GM21619 (cell line): ENCODE results near the gene SIAH2.

Experiments used
- ATAC-seq: cut with Tn5 transposase; IDR thresholded peaks from one replicate; pipeline ENCODE4 v1.9.1; 2021; ENCODE audit not compliant: unreplicated experiment

SIAH2 gene

GRCh38 chr3:150775001-150775599, 12.1 kb upstream of the SIAH2 start:
- no peak for ATAC-seq

GRCh38 chr3:150773616-150774192, 10.7 kb upstream of the SIAH2 start:
- ATAC-seq: no peak

GRCh38 chr3:150771600-150771999, 8.6 kb upstream of the SIAH2 start:
- no peak for ATAC-seq

- no peak for ATAC-seq
Measured at GRCh38 chr3:150770681-150771080, 7.7 kb upstream of the SIAH2 start.

GRCh38 chr3:150766742-150767141, 3.8 kb upstream of the SIAH2 start:
- ATAC-seq: no peak

- peak; percentile 13 for ATAC-seq
Measured at GRCh38 chr3:150765949-150766720, 3.2 kb upstream of the SIAH2 start.

GRCh38 chr3:150764967-150765366, 2.0 kb upstream of the SIAH2 start:
- ATAC-seq: no peak

- no peak for ATAC-seq
Measured at GRCh38 chr3:150764566-150764965, 1.6 kb upstream of the SIAH2 start.

GRCh38 chr3:150763841-150764483, 993 bp upstream of the SIAH2 start:
- peak; percentile 11 for ATAC-seq

GRCh38 chr3:150762662-150763121, 277 bp downstream of the SIAH2 start:
- ATAC-seq: peak; percentile 0

GRCh38 chr3:150761831-150762661, 923 bp downstream of the SIAH2 start:
- no peak for ATAC-seq

- peak; percentile 24 for ATAC-seq
Measured at GRCh38 chr3:150760431-150761200, 2.4 kb downstream of the SIAH2 start.

- no peak for ATAC-seq
Measured at GRCh38 chr3:150759947-150760346, 3.0 kb downstream of the SIAH2 start.

- ATAC-seq: no peak
Measured at GRCh38 chr3:150759319-150759718, 3.6 kb downstream of the SIAH2 start.

- ATAC-seq: no peak
Measured at GRCh38 chr3:150757768-150758167, 5.2 kb downstream of the SIAH2 start.

GRCh38 chr3:150757364-150757763, 5.6 kb downstream of the SIAH2 start:
- no peak for ATAC-seq

- no peak for ATAC-seq
Measured at GRCh38 chr3:150756491-150757059, 6.4 kb downstream of the SIAH2 start.

GRCh38 chr3:150755902-150756301, 7.1 kb downstream of the SIAH2 start:
- ATAC-seq: no peak

GRCh38 chr3:150754896-150755295, 8.1 kb downstream of the SIAH2 start:
- no peak for ATAC-seq

GRCh38 chr3:150751781-150752263, 11.1 kb downstream of the SIAH2 start:
- ATAC-seq: no peak
